ENCODE measurements around the gene SLC25A25.

DNA sequence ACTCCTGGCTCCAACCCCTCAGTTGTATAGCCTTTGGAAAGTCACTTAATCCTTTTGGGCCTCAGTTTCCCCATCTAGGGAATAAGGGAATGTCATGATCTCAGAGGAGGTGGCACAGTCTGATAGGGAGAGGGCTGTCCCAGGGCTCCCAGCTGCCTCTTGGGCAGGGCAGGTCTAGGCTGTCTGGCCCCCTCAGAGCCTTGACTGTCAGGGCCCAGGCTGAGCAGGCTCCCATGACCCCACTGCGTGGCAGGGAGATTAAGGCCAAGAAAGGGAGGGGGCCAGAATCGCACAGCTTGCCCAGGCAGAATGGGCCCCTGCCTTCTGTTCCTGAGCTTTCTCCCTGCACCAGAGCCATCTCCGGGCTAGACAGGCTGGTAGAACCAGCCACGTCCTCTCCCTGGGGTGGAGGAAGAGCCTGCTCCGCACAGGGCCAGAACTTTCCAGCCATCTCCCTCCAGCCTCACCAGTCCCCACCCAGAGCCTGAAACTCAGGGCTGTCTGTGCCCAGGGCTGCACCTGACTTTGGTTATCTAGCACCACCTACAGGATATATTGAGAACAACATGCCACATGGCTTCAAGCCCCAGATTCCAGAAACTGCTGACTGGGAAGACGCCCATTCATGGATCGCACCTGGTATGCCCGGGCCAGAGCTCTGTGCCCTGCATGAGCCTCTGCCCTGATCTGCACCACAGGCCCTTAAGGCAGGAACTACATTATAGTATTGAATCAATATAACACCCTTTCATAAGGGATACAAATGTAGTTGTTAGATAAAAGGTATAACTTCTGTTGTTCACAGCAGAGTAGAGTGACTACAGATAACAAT, 33.0 kb upstream of the SLC25A25 start:
- TF ChIP-seq, protein P1, sequence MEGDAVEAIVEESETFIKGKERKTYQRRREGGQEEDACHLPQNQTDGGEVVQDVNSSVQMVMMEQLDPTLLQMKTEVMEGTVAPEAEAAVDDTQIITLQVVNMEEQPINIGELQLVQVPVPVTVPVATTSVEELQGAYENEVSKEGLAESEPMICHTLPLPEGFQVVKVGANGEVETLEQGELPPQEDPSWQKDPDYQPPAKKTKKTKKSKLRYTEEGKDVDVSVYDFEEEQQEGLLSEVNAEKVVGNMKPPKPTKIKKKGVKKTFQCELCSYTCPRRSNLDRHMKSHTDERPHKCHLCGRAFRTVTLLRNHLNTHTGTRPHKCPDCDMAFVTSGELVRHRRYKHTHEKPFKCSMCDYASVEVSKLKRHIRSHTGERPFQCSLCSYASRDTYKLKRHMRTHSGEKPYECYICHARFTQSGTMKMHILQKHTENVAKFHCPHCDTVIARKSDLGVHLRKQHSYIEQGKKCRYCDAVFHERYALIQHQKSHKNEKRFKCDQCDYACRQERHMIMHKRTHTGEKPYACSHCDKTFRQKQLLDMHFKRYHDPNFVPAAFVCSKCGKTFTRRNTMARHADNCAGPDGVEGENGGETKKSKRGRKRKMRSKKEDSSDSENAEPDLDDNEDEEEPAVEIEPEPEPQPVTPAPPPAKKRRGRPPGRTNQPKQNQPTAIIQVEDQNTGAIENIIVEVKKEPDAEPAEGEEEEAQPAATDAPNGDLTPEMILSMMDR (IDR thresholded peaks at IDR 0.05): peak in 6 of 7 experiments; percentile 47 to 97 (median 92)
- peak in 1 of 3 donors; percentile 88 for TF ChIP-seq POLR2AphosphoS5 (IDR thresholded peaks at IDR 0.05)
- TF ChIP-seq EP300 (IDR thresholded peaks at IDR 0.05): no peak
